Sigmoid colon (tissue), 4 donors: ENCODE results near the gene NRXN3.

ENCODE experiments used
- CTCF ChIP-seq, 4 experiments: fragments of 450-650 bp in 3 of 4; fragments of 200-600 bp in 1 of 4; IDR thresholded peaks; one replicate each; pipeline ENCODE4 v1.5.1; 2016 to 2019; ENCODE audit warnings: antibody characterized with exemption in 4 of 4, mild to moderate bottlenecking in 3 of 4, moderate library complexity in 2 of 4
- EP300 ChIP-seq, 4 donors: sonication (generic); formaldehyde crosslinking; IDR thresholded peaks; one replicate each; pipeline ENCODE4 v1.6.1; 2017; ENCODE audit warnings: antibody characterized with exemption in 4 of 4

- TF ChIP-seq CTCF (IDR thresholded peaks at IDR 0.05), result no peak
- no peak for TF ChIP-seq EP300 (IDR thresholded peaks at IDR 0.05)
Observed at GRCh38 chr14:79631276-79631675, 1461.1 kb downstream of the NRXN3 start.
